HCT116 (cell line): ENCODE results near the gene TENM4. TPM values are rescaled to one million over a fixed set of nuclear protein-coding genes. Genes with fewer than 3 reads are reported as not detected.

Source experiments
- ATAC-seq: fragments of 200-7000 bp; cut with Tn5 transposase; 2 replicates; pipeline ENCODE4 v1.9.1; 2020; ENCODE audit warnings: mild to moderate bottlenecking, moderate library complexity
- BruUV-seq: library from RNA; stranded (reverse); fragments of 400-500 nt; replicated peaks from 2 replicates; lab custom pipeline; 2021; lab: Mats Ljungman, UMichigan
- CTCF ChIA-PET: fragments of 300-600 bp; sonication (Branson Sonifier 250); formaldehyde crosslinking; loops from one replicate; lab custom pipeline; 2021; ENCODE audit warnings: antibody characterized with exemption; lab: Charles Lee
- POLR2A ChIA-PET: fragments of 300-600, 350-600 bp; sonication (Branson Sonifier 250); formaldehyde crosslinking; loops from one replicate; lab custom pipeline; 2021; ENCODE audit warnings: antibody characterized with exemption; lab: Charles Lee
- RAD21 ChIA-PET, 2 experiments: fragments of 300-600 bp; sonication (Branson Sonifier 250); formaldehyde crosslinking; loops; one replicate each; lab custom pipeline; 2023; ENCODE audit warnings: low total read pairs in 2 of 2; ENCODE audit not compliant: uncharacterized antibody in 2 of 2, unreplicated experiment in 2 of 2, low non-redundant PET in 1 of 2; lab: Charles Lee
- DNase-seq: peaks from one replicate; pipeline ENCODE4 v3.0.0-alpha.2; 2010; ENCODE audit warnings: low read depth, low spot score
- H2AFZ ChIP-seq: fragments of 200-600 bp; shearing (Covaris generic), sonication (generic); 2 replicates; pipeline ENCODE4 v1.6.1; 2017; ENCODE audit warnings: low read depth, mixed run types, mixed read lengths, antibody characterized with exemption, low read length; ENCODE audit not compliant: poor library complexity, severe bottlenecking
- H3K27ac ChIP-seq: 2 replicates; pipeline ENCODE4 v1.5.1; 2012; ENCODE audit warnings: low read depth, low read length
- H3K27me3 ChIP-seq: fragments of 200-600 bp; sonication (generic); 2 replicates; pipeline ENCODE4 v1.6.1; 2016; ENCODE audit warnings: mixed run types, low read length, mixed read lengths; ENCODE audit not compliant: insufficient read depth
- H3K36me3 ChIP-seq, 2 experiments: fragments of 200-500 bp in 1 of 2; fragments of 200-600 bp in 1 of 2; sonication (Bioruptor generic) in 1 of 2; sonication (generic) in 1 of 2; 2 replicates each; pipeline versions ENCODE4 v1.5.1 to v1.6.1; 2014 to 2016; ENCODE audit warnings: low read length in 2 of 2, inconsistent platforms in 1 of 2, mixed read lengths in 1 of 2, mixed run types in 1 of 2; ENCODE audit not compliant: insufficient read depth in 2 of 2, control insufficient read depth in 1 of 2
- H3K4me1 ChIP-seq, 2 experiments: fragments of 200-600 bp in 1 of 2; sonication (generic) in 1 of 2; 2 replicates each; pipeline versions ENCODE4 v1.5.1 to v1.6.1; 2012 to 2017; ENCODE audit warnings: low read length in 2 of 2, inconsistent platforms in 1 of 2, mild to moderate bottlenecking in 1 of 2, mixed read lengths in 1 of 2, mixed run types in 1 of 2, moderate library complexity in 1 of 2; ENCODE audit not compliant: insufficient read depth in 2 of 2, control insufficient read depth in 1 of 2
- H3K4me2 ChIP-seq: fragments of 200-600 bp; sonication (generic); 2 replicates; pipeline ENCODE4 v1.6.1; 2017; ENCODE audit warnings: mixed run types, low read length, mixed read lengths
- H3K4me3 ChIP-seq, 2 experiments: fragments of 200-600 bp in 1 of 2; sonication (generic) in 1 of 2; replicated peaks in 1 of 2; 2 replicates each; pipeline ENCODE4 v1.5.1; 2011 to 2016; ENCODE audit warnings: low read length in 2 of 2, control low read depth in 1 of 2, low read depth in 1 of 2, mild to moderate bottlenecking in 1 of 2, mixed read lengths in 1 of 2, mixed run types in 1 of 2
- H3K79me2 ChIP-seq: fragments of 200-600 bp; sonication (generic); 2 replicates; pipeline ENCODE4 v1.6.1; 2017; ENCODE audit warnings: mild to moderate bottlenecking, mixed run types, low read length, moderate library complexity, mixed read lengths; ENCODE audit not compliant: insufficient read depth
- H3K9ac ChIP-seq: fragments of 200-600 bp; sonication (generic); 2 replicates; pipeline ENCODE4 v1.6.1; 2016; ENCODE audit warnings: low read length, mixed read lengths
- H3K9me2 ChIP-seq: fragments of 200-600 bp; sonication (generic), shearing (Covaris generic); 2 replicates; pipeline ENCODE4 v1.6.1; 2017; ENCODE audit warnings: mixed run types, mild to moderate bottlenecking, moderate library complexity; ENCODE audit not compliant: insufficient read depth
- H3K9me3 ChIP-seq, 2 experiments: fragments of 200-500 bp in 1 of 2; fragments of 200-600 bp in 1 of 2; sonication (Bioruptor generic) in 1 of 2; sonication (generic) in 1 of 2; 2 replicates each; pipeline ENCODE4 v1.6.1; 2014 to 2017; ENCODE audit warnings: low read length in 2 of 2, mixed read lengths in 2 of 2, inconsistent platforms in 1 of 2, low read depth in 1 of 2, mild to moderate bottlenecking in 1 of 2, mixed run types in 1 of 2, moderate library complexity in 1 of 2; ENCODE audit not compliant: control insufficient read depth in 1 of 2, insufficient read depth in 1 of 2
- H4K20me1 ChIP-seq: fragments of 200-600 bp; sonication (generic), shearing (Covaris generic); 2 replicates; pipeline ENCODE4 v1.6.1; 2017; ENCODE audit warnings: mixed run types, mild to moderate bottlenecking, moderate library complexity; ENCODE audit not compliant: insufficient read depth
- EGR1 ChIP-seq: IDR thresholded peaks from 2 replicates; pipeline ENCODE4 v1.6.1; 2012; ENCODE audit warnings: low read depth
- ELF1 ChIP-seq: IDR thresholded peaks from 2 replicates; pipeline ENCODE4 v1.6.1; 2012; ENCODE audit warnings: low read depth, borderline replicate concordance
- EZH2 ChIP-seq: fragments of 200-600 bp; sonication (generic); IDR thresholded peaks from 2 replicates; pipeline ENCODE4 v1.6.1; 2017; ENCODE audit warnings: antibody characterized with exemption, mixed run types
- EZH2phosphoT487 ChIP-seq: fragments of 200-600 bp; IDR thresholded peaks from 2 replicates; pipeline ENCODE4 v1.6.1; 2018; ENCODE audit warnings: antibody characterized with exemption, borderline replicate concordance
- FOSL1 ChIP-seq: IDR thresholded peaks from 2 replicates; pipeline ENCODE4 v1.6.1; 2012; ENCODE audit warnings: low read depth
- JUND ChIP-seq: IDR thresholded peaks from 2 replicates; pipeline ENCODE4 v1.6.1; 2012
- POLR2AphosphoS5 ChIP-seq: IDR thresholded peaks from 2 replicates; pipeline ENCODE4 v1.6.1; 2011; ENCODE audit warnings: mild to moderate bottlenecking, low read depth, low read length, moderate library complexity
- RAD21 ChIP-seq: IDR thresholded peaks from 2 replicates; pipeline ENCODE4 v1.6.1; 2012; ENCODE audit warnings: low read depth, mild to moderate bottlenecking
- SIN3A ChIP-seq: IDR thresholded peaks from 2 replicates; pipeline ENCODE4 v1.6.1; 2012; ENCODE audit warnings: low read depth
- SP1 ChIP-seq: IDR thresholded peaks from 2 replicates; pipeline ENCODE4 v1.6.1; 2012; ENCODE audit warnings: low read depth
- TCF7L2 ChIP-seq: IDR thresholded peaks from 2 replicates; pipeline ENCODE4 v1.7.0; 2011; ENCODE audit warnings: borderline replicate concordance, inconsistent platforms; ENCODE audit not compliant: insufficient read depth, insufficient read length; ENCODE audit errors: extremely low read depth
- ZFX ChIP-seq: fragments of 450-650 bp; IDR thresholded peaks from 2 replicates; pipeline ENCODE4 v1.6.1; 2017
- ZNF274 ChIP-seq: fragments of 200-500 bp; sonication (Bioruptor generic); IDR thresholded peaks from 2 replicates; pipeline ENCODE4 v1.6.1; 2014; ENCODE audit warnings: mild to moderate bottlenecking, low read depth, low read length, inconsistent platforms
- intact Hi-C: fragments of 100-400 bp; cut with micrococcal nuclease; formaldehyde crosslinking; loops from 2 replicates; pipeline ENCODE4 v1.10.0; 2022
- total RNA-seq: library from RNA; stranded (reverse); gene quantifications from one replicate; pipeline ENCODE4 v1.2.1, GENCODE V29; 2021; ENCODE audit not compliant: unreplicated experiment
- TF ChIP-seq, protein P1 (sequence below): IDR thresholded peaks from 2 replicates; pipeline ENCODE4 v1.6.1; 2012

Gene TENM4
- total RNA-seq, 1 experiment from 2014 or later: 0.05 TPM

DNA sequence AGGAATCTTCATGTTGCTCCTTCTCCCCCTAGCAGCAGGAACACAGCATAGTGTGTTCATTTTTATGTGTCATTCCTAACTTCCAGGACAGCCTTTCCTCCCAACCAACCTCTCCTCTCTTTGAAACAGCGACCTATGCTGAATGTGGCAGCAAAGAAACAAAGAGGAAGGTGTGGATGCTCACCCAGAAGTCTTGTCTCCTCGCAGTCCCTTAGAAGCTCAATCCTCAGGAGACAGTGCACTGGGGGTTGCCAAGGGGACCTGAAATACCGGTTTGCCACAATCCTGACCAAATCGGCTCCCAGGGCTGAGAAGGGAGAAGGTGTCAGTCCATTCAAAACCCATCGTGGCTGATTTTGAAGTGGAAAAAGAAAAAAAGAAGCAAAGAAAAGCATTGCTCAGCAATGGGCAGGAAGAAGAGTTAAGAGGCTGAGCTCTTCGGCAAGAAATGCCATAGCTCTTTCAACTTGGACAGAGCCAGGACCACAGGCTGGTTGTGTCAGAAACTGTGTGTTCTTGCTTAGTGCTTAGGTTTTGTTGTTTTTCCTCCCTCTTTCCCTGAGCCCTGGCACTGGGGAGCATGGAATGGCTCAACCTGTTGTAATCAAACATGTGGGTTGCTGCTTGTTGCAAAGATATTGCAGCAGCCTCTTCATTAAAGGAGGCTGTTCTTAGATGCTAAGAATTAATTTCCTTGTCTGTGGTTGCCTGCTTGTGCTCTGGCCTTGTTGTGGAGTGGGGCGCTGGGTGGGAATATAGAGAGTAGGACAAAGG is 30.4 kb upstream of the TENM4 start (continued):
- TF ChIP-seq ZNF274 (no peak), SP1 (no peak), EZH2 (no peak), EGR1 (no peak), ELF1 (no peak)
- TF ChIP-seq, protein P1, sequence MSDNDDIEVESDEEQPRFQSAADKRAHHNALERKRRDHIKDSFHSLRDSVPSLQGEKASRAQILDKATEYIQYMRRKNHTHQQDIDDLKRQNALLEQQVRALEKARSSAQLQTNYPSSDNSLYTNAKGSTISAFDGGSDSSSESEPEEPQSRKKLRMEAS: no peak

DNA sequence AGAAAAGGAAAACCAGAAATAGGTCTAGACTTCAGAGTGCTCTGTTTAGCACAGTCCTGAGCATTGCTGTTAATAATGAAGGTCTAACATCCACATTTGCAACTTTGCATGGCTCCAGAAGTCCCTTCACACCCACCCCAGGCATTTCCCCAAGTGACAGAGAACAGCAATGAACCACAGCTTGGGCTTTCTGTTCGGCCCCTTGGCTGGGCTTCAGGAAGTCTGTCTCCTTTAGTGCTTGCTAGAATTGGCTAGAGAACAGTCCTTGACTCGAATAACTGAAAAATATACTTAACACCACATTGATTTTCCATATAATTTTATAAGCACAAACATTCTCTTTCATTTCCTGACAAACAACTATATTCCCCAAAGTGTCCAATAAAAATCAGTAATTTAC is 29.3 kb upstream of the TENM4 start:
- no peaks in the 10 kb centered on the region for H3K4me1 ChIP-seq
- RAD21 ChIA-PET: no interaction called here
- H3K4me3 ChIP-seq: no peak overlapping the region
- H4K20me1 ChIP-seq: no peaks in the 10 kb centered on the region
- no peaks in the 10 kb centered on the region for H3K36me3 ChIP-seq
- no TSS peak for BruUV-seq
- no peak overlapping the region for H3K27ac ChIP-seq
- H3K27me3 ChIP-seq: no peaks in the 10 kb centered on the region
- no peak for TF ChIP-seq EZH2phosphoT487
- TF ChIP-seq RAD21: no peak
- TF ChIP-seq POLR2AphosphoS5: no peak
- no peak for TF ChIP-seq SIN3A
- TF ChIP-seq, protein P1: no peak
- no peak for TF ChIP-seq ELF1
- no peak for TF ChIP-seq ZFX
- TF ChIP-seq TCF7L2: no peak
- TF ChIP-seq EZH2: no peak
- no peak for TF ChIP-seq FOSL1
- TF ChIP-seq JUND: no peak
- TF ChIP-seq EGR1: no peak
- TF ChIP-seq, all 23 proteins: peak for 0
- no peak for ATAC-seq
- Histone ChIP-seq H3K4me2 (no peak overlapping the region), H3K79me2 (no peaks in the 10 kb centered on the region), H2AFZ (no peak overlapping the region), H3K9me2 (no peaks in the 10 kb centered on the region), H3K9ac (no peak overlapping the region), H3K9me3 (no peaks in the 10 kb centered on the region)
- POLR2A ChIA-PET: no interaction called here
- DNase-seq: no peak
- CTCF ChIA-PET: no interaction called here
- intact Hi-C loops: no loop called here
